HG03571 (cell line): ENCODE measurements around the gene SLC39A10.

ENCODE experiments used
- ATAC-seq: cut with Tn5 transposase; IDR thresholded peaks from one replicate; pipeline ENCODE4 v1.9.1; 2021; ENCODE audit not compliant: unreplicated experiment

SLC39A10 gene, protein sequence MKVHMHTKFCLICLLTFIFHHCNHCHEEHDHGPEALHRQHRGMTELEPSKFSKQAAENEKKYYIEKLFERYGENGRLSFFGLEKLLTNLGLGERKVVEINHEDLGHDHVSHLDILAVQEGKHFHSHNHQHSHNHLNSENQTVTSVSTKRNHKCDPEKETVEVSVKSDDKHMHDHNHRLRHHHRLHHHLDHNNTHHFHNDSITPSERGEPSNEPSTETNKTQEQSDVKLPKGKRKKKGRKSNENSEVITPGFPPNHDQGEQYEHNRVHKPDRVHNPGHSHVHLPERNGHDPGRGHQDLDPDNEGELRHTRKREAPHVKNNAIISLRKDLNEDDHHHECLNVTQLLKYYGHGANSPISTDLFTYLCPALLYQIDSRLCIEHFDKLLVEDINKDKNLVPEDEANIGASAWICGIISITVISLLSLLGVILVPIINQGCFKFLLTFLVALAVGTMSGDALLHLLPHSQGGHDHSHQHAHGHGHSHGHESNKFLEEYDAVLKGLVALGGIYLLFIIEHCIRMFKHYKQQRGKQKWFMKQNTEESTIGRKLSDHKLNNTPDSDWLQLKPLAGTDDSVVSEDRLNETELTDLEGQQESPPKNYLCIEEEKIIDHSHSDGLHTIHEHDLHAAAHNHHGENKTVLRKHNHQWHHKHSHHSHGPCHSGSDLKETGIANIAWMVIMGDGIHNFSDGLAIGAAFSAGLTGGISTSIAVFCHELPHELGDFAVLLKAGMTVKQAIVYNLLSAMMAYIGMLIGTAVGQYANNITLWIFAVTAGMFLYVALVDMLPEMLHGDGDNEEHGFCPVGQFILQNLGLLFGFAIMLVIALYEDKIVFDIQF

DNA sequence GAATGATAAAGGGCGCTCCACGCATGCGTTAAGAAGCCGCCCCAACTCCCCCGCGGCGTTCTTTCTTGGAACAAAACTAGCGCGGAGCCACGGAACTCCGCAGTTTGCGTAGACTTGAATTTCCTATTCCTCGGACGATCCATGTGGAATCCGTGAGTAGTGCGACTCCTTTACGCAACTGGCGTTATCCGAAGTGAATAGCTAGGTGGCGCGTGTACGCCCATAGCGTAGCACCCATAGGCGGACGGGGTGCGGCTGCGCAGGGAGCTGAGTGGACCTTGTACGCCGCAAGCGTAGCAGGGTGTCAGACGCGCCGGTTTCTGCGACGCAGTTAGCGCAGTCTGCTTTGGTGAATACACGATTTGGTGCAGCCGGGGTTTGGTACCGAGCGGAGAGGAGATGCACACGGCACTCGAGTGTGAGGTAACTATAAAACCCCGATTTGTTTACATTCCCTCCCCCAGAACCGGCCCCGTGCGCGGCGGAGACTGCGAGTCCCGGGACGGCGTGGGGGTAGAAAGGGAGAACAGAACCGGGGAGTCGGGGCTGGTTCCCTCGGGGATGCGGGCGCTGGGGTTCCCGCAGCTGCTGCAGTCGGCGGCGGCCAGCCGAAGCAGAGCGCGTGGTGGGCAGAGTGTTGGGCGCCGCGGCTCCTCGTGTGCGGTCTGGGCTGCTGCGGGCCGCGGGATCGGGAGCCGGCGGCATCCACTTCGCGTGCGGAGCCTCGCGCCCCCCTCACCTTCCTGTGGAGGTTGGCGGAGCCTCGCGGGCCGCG is at the start of gene SLC39A10:
SLC39A10 (plus strand) TSS at position 368 of the 775 bp plus-strand sequence. CDS start 22,817 bp downstream, outside the sequence.
- ATAC-seq: peak; percentile 73

DNA sequence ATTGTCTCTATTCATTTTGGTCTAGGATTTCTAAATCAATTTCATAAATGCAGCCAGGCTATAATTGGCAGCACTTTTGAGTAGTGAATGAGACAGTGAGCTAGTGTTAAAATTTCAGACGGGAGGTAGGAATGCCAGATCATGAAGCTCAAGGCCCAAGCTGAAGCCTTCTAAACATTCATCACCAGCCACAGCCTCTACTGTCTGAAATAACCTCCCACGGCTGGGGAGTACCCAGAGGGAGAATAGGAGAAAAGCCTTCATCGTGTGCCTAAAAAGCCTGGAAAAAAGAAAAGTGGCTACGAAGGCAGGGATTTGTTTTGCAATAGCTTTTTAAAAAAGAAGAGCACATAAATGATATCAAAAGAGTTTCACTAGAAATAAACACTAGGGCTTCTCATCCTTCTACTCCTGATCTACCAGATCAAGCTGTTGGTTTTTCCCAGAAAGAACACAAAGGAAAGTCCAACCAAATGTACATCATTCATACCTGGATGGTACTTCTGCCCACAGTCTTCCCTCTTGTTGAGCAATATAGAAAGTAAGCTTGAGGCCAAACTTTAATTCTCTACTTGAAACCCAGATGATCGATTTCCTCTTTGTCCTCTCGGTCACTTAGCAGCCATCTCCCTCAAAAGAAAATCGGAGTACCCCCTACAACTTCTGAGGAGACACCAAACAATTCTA is 48.1 kb upstream of the SLC39A10 start:
- no peak for ATAC-seq

DNA sequence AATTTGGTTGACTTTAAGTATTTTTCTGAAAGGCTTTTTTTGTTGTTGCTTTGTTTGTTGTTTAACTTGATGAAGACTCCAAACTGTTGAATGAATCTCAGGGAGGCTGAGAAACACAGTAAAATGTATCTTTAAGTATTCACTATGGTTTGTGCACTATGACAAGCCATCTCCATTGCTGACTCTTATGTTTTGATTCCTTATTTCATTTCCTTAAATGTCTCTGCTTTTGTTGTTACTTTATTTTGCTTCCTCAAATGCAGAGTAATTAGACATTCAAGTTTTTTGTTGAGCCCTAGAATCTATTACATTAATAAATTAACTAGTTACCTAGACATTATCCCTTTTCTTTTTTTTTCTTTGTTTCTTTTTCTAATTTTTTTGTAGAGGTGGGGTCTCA is 46.3 kb upstream of the SLC39A10 start:
- no peak for ATAC-seq

DNA sequence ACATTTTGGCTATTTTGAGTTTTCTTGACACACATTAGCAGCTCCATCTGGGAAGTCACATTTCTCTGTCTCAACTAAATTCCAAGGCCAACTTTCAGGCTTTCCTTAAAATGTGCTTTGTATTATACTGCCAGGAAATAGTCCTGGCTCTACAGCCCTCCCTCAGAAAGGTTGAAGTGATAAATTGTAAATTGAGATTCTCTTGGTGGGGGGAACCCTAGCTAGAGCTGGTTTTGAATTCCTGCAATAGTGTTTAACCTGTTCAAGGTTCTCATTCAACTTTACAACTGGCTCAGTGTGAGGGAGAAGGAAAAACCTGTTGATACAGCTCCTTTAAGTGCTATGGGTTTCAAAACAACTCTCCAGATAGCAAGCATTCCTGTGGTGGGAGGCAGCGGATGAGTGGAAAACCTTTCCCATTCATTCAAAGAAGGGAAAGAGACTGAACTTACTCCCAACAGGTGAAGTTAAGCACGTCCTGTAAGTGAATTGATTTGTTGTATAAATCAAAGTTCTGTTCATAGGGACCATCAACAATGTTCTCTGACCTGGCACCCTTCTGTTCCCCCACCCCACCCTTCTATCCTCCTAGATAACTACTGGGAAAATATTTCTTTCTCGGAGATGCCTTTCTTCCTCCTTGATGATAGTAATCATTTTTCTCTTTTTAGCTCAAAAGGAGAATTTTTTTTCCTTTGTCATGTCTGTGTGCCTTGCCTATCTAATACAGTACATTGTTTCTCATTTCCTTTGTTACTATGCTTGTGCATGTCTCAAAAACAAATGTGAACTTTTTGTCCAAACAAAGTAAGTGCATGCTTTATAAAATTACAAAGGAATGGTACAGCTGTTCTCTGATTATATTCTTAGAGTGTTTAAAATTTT is 44.2 kb upstream of the SLC39A10 start:
- no peak for ATAC-seq

DNA sequence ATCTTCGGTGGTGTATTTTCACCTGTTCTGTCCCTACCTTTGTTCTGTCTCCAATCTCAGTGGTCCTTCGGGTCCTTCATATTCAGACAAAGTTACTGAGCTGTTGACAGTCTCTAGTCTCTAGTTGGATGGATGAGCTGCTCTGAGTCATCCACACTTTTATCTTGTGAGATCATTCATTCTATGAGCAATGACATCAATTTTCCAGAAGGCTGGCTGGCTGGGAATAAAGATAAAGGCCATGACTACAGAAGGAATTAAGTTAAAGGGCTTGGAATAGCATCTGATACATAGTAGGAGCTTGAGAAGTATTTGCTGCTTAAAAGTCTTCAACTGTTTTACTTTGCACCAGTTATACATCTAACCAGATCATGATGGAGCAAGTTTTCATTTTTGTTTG is 43.1 kb upstream of the SLC39A10 start:
- no peak for ATAC-seq

DNA sequence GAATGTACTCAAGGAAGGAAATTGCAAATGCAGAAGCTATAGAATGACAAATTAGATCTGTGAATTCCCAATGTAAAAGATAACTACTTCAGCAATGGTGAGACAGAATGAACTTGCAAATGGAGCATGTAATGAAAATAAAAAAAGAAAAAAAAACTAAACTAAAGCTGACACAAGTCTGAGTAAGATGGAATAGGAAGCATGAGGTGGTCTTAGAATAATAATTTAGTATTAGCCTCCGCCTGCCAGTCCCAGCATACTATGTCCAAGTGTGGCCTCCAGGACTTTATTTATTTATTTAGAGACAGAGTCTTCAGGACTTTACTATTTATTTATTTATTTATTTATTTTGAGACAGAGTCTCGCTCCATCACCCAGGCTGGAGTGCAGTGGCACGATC is 37.4 kb upstream of the SLC39A10 start:
- no peak for ATAC-seq

DNA sequence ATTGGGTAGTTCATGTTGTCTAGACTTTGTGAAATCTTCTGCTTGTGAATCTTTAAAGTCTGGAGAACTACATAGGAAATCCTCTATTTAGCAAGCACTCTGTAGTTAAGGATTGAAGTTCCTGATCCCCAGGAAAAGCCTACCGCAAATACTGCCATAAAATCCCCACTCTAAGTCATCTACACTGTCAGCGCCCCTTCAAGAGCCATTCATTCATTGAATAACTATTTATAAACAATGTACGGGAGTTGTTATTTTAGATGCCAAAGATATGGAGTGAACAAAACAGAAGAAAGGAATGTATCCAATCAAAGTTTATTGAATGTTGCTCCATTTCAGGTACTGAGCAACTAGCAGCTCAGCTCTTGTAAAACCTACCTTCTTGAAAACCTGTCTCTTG is 36.5 kb upstream of the SLC39A10 start:
- ATAC-seq: no peak

DNA sequence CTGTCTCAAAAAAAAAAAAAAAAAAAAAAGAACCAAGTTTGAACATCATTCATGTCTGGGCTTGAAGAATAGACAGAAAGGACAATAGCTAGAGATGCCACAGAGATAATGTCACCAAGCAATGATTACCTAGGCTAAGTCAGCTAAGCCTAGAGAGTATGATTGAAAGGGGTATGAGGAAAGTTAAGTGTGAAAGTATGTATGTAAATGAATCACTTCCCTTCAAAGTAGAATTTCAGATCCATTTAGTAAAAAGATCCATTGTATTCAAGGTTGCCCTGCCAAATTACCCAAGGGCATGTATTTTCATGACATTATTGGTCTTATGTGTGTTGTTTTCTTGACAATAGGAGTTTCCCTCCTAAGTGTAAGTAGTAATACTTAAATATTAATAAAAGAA is 34.1 kb upstream of the SLC39A10 start:
- peak; percentile 68 for ATAC-seq

DNA sequence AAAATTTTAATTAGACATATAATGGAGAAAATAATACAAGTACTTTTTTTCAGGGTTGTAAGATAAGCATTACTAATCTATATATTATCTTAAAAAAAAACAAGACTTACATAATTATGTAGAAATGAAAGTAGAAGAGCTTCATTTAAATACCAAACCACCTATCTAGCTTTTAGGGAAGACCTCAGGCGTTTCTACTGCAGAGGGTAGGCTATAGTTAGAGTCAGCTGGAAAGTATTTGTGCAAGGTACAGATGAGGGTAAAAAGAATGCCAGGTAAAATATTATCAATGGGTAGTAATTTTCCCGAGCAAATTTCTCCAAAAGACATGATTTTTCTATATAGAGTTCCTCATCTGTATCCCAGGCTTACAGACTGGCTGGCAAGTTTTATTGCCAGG is 30.5 kb upstream of the SLC39A10 start:
- ATAC-seq: no peak

DNA sequence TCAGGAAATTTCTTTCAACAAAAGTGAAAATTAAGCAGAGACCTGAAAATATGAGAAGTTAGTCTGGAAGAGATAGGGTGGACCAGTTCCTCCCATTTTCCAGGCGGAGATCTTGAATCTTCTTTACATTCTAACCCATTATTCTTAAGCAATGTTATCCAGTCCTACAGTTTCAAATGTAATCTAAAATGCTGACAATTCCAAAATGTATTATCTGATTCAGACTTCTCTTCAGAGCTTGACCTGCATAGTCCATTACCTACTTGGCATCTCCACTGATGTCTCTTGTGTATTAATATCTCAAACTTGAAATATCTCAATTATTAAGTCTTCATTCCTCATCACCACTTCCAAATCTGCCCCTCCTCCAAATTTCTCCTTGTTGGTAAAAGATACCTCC is 28.4 kb upstream of the SLC39A10 start:
- no peak for ATAC-seq

DNA sequence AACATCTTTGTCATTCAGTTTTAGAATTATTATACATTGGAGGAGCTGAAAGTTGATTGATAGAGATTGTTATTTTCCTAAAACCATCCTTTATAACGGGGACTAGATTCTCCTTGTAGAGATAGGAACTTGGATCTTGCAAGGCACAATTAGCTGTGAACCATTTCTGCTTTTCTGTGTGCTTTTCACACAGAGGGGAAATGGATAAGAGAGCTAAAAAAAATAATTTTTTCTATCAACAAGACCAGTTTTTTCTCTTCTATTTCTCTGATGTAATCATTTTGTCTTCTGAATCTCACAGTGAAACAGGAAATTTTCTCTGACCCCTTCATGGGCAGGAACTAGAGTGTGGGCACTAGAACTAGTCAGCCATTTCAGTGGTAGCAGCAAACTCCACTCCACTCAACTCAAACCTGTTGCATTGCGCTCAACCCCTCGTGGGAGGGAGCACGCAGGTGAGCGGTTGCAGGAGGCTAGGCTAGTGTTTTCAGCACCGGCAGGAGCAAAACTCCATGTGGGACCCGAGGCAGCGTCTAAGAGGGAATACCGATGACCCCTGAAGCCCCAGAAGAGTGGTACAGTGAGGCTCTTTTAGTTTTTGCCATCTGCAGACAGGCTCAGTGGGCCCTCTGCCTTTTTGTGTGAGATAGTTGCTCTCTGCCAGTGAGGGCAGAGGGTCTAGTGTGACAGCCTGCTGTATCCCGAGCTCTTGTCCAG is 24.0 kb upstream of the SLC39A10 start:
- ATAC-seq: no peak

DNA sequence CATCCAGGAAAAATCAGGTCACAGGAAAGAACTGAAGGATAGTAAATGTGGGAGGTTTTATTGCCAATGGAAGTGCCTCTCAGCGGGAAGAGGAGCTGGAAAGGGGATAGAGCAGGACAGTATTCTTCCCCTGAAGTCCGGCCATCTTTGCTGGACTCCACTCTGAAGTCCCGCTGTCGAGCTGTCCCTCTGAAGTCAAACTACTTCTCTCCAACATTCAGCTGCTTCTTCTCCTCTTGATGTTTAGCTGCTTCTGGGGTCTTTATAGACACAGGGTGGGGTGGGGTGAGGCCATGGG is 23.5 kb upstream of the SLC39A10 start:
- no peak for ATAC-seq

DNA sequence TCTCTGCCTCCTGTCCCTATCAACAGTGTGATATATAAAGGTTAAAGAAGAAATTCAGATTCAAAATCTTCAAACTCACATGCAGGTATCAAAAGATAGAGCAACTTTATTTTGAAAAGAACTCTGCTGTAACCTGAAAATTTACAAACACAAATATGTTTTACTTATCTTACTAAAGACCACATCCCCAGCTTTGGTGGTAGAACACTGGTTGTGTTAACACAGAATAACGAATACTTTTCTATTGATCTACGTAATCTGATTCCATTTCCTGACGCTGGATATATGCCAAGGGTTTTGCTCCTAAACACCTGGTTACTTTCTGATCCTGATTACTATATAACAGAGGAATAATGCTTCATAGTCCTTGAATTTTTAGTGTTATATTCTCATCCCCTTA is 23.1 kb upstream of the SLC39A10 start:
- no peak for ATAC-seq

DNA sequence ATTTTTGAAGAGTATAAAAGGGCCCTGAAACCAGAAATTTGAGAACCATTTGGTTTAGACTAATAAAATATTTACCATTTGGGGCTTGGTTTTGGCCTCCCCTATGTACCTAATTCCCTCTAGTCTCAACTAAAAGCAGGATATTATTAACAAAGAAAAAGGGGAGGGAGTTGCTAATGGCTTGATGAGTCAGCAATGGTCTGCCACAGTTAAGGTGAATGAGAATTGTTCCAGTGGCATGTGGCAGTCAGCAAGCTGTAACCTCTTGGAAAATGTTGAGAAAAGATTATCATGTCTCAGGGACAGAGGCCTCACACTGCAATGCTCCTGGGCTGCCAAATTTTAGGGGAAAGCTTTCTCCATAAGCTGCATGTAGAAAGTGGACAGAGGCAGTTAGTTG is 20.1 kb upstream of the SLC39A10 start:
- ATAC-seq: no peak

DNA sequence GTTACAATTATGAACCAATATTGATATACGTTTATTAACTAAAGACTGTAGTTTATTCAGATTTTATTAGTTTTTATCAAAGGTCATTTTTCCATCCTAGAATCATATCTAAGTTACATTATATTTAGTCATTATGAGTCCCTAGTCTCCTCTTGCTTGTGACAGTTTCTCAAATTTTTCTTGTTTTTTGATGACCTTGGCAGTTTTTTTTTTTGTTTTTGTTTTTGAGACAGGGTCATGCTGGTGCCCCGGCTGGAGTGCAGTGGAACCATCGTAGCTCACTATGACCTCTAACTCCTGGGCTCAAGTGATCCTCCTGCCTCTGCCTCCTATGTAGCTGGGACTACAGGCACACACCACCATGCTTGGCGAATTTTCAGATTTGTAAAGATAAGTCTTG is 18.3 kb upstream of the SLC39A10 start:
- ATAC-seq: no peak

DNA sequence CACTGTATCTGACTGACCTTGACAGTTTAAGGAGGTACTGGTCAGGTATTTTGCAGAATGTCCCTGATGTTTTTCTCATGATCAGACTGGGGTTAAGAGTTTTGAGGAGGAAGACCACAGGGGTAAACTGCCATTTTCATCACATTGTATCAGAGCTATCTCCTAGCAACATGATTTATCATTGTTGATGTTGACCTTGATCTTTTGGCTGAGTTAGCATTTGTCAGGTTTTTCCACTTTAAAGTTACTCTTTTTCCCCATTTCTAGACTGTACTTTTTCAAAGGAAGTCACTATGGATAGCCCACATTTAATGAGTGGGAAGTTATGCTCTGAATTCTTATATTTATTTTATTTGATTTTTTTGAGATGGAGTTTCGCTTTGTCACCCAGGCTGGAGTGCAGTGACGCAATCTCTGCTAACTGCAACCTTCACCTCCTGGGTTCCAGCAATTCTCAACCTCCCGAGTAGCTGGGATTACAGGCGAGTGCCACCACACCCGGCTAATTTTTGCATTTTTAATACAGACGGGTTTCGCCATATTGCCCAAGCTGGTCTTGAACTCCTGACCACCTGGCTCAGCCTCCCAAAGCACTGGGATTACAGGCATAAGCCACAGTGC is 17.7 kb upstream of the SLC39A10 start:
- ATAC-seq: no peak

DNA sequence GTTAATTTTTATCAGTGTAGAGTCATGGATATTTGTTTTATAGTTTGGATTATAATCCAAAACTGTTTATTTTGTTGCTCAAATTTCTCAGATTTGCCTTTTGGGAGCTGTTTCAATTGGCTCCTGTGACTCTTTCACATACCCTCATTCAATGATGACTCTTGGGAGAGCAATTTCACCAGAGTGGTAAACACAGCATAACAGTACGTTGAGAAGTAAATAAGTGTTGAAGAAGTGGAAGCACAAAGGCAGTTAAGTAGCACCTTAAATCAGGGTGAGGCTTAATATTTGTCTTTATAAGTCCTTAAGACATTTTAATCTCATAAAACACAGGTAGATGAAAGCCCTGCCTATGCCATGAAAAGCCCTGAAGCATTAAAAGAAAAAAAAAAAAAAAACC is 17.1 kb upstream of the SLC39A10 start:
- no peak for ATAC-seq

DNA sequence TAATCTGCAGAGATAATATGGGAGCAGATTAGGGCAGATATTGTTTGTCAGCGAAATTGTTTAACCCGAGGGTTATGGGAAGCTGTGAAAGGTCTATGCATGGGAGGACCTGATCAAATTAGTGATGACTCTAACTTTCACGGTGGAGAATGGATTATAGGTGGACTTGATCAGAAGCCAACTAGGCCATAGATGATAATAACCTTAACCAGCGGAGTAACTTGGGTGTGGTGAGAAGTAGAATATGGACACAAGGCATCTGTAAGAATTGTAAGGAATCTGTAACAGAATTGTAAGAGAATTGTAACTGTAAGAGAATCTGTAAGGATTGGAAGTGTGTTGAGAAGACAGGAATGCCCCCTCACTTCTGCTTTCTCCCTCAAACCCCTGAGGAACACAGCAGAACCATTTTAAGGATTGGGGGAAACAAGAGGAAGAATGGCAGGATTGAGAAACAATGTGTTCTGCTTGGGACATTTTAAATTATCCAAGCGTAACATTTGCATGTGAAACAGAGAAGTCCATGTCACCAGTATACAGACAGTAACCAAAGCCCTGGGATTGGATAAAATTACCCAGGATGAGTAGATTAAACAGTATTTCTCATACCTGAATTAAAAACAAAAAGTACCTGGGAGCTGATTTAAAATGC is 14.9 kb upstream of the SLC39A10 start:
- ATAC-seq: no peak

DNA sequence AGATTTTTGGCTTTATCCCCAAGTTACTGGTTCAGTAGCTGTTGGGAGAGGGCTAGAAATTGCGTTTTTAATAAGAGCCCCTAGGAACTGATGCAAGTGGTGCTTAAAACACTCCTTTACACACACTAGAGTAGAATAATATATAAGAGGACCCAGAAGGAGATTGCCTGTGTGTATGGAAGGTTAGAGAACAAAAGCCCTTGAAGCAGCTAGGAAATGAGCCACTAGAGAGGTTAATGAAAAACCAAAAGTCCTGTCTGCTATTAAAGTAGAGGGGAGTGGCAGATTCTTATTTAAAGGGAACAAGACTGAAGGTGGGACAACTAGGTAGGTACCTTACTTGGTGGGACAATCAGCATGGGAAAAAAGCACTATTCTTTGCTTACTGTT is 14.4 kb upstream of the SLC39A10 start:
- peak; percentile 48 for ATAC-seq
